ENCODE data around the gene ZNF487. TPM values are rescaled to one million over a fixed set of nuclear protein-coding genes. Genes with fewer than 3 reads are reported as not detected.
"Not testable (repeated sequence)": the region's sequence is repeated elsewhere in the genome, so short reads cannot be mapped to it uniquely, and the experiment has no call there.

ZNF487 gene
- total RNA-seq, 1 donor from 2014 or later: 3.9 TPM

GRCh38 chr10:43421201-43421507 is 15.8 kb upstream of the ZNF487 start:
- no peak for TF ChIP-seq CTCF (IDR thresholded peaks at IDR 0.05)
- Histone ChIP-seq H3K27me3 (no peaks in the 10 kb centered on the region), H3K4me1 (peaks cover 0 to 12% of the 10 kb centered on the region in 2 donors), H3K36me3 (no peaks in the 10 kb centered on the region), H3K27ac (peak overlapping the region; percentile 94 to 95), H3K9me3 (no peaks in the 10 kb centered on the region), H3K4me3 (peak overlapping the region; percentile 72 to 73)
- DNase-seq (ENCODE audit: low spot score in 2 of 2): no peak
- intact Hi-C loops (cut with DNase I): loop anchor here (2.0 kb wide), 1 partner anchor 24 kb away; no protein-coding TSS in a partner anchor

GRCh38 chr10:43421519-43421918 is 15.4 kb upstream of the ZNF487 start:
- no peak for DNase-seq (ENCODE audit: low spot score in 2 of 2)
- TF ChIP-seq CTCF (IDR thresholded peaks at IDR 0.05): no peak
- no peaks in the 10 kb centered on the region for H3K36me3 ChIP-seq
- peak overlapping the region; percentile 72 to 73 for H3K4me3 ChIP-seq
- intact Hi-C loops (cut with DNase I): loop anchor here (2.0 kb wide), 1 partner anchor 25 kb away; no protein-coding TSS in a partner anchor
- H3K27me3 ChIP-seq: no peaks in the 10 kb centered on the region
- peaks cover 0 to 12% of the 10 kb centered on the region in 2 donors for H3K4me1 ChIP-seq
- no peaks in the 10 kb centered on the region for H3K9me3 ChIP-seq
- H3K27ac ChIP-seq: peak overlapping the region; percentile 94 to 95

- not testable (repeated sequence) for H3K27me3 ChIP-seq; H3K9me3 ChIP-seq; H3K36me3 ChIP-seq; DNase-seq (ENCODE audit: low spot score in 2 of 2); H3K4me3 ChIP-seq
- Histone ChIP-seq H3K27ac (peak overlapping the region; percentile 94 to 95), H3K4me1 (peaks cover 0 to 12% of the 10 kb centered on the region in 2 donors)
- intact Hi-C loops (cut with DNase I): loop anchor here (2.0 kb wide), 1 partner anchor 25 kb away; no protein-coding TSS in a partner anchor
Observed at GRCh38 chr10:43421944-43422343, 15.0 kb upstream of the ZNF487 start.

- Histone ChIP-seq H3K27me3 (no peaks in the 10 kb centered on the region), H3K4me3 (no peak overlapping the region), H3K9me3 (no peaks in the 10 kb centered on the region), H3K4me1 (peaks cover 0 to 12% of the 10 kb centered on the region in 2 donors), H3K36me3 (no peaks in the 10 kb centered on the region), H3K27ac (no peak overlapping the region)
- DNase-seq (ENCODE audit: low spot score in 2 of 2): no peak
- TF ChIP-seq CTCF (IDR thresholded peaks at IDR 0.05): no peak
- intact Hi-C loops (cut with DNase I): no loop called here
Observed at GRCh38 chr10:43424416-43424815, 12.5 kb upstream of the ZNF487 start.

DNA sequence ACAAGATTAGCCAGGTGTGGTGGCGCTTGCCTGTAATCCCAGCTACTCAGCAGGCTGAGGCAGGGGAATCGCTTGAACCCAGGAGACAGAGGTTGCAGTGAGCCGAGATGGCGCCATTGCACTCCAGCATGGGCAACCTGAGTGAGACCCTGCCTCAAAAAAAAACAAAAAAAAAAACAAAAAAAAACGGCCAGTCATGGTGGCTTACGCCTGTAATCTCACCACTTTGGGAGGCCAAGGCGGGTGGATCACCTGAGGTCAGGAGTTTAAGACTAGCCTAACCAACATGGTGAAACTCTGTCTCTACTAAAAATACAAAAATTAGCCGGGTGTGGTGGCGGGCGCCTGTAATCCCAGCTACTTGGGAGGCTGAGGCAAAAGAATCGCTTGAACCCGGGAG is 10.4 kb upstream of the ZNF487 start:
- intact Hi-C loops (cut with DNase I); DNase-seq (ENCODE audit: low spot score in 2 of 2); H3K27me3 ChIP-seq; H3K4me3 ChIP-seq; H3K36me3 ChIP-seq; H3K4me1 ChIP-seq; H3K27ac ChIP-seq; H3K9me3 ChIP-seq: not testable (repeated sequence)

- H3K27me3 ChIP-seq: no peaks in the 10 kb centered on the region
- no peaks in the 10 kb centered on the region for H3K4me1 ChIP-seq
- TF ChIP-seq CTCF (IDR thresholded peaks at IDR 0.05): no peak
- DNase-seq (ENCODE audit: low spot score in 2 of 2): no peak
- H3K9me3 ChIP-seq: no peaks in the 10 kb centered on the region
- H3K27ac ChIP-seq: no peak overlapping the region
- H3K4me3 ChIP-seq: no peak overlapping the region
- intact Hi-C loops (cut with DNase I): no loop called here
- no peaks in the 10 kb centered on the region for H3K36me3 ChIP-seq
Observed at GRCh38 chr10:43427166-43427825, 9.6 kb upstream of the ZNF487 start.

All from ascending aorta (tissue), 2 donors.